SK-N-SH treated with all-trans-retinoic acid at 6 μM for 48 hours (cell line): ENCODE data around the gene EMCN.

Source experiments
- ISL1 ChIP-seq: fragments of 250-450 bp; sonication (Bioruptor Pico); IDR thresholded peaks from 2 replicates; pipeline ENCODE4 v2.1.2; 2022; ENCODE audit warnings: mild to moderate bottlenecking, moderate library complexity
- TOX ChIP-seq: fragments of 250-450 bp; sonication (Bioruptor Pico); IDR thresholded peaks from 2 replicates; pipeline ENCODE4 v1.8.0; 2021; ENCODE audit warnings: mild to moderate bottlenecking, moderate library complexity, borderline replicate concordance
- ZNF70 ChIP-seq: fragments of 450-650 bp; formaldehyde crosslinking; IDR thresholded peaks from 2 replicates; pipeline ENCODE4 v1.5.0; 2020; ENCODE audit warnings: mild to moderate bottlenecking, moderate library complexity
- TF ChIP-seq, protein P1 (sequence below): fragments of 250-450 bp; sonication (Bioruptor Pico); IDR thresholded peaks from 2 replicates; pipeline ENCODE4 v1.5.0; 2020; ENCODE audit warnings: mild to moderate bottlenecking, moderate library complexity

DNA sequence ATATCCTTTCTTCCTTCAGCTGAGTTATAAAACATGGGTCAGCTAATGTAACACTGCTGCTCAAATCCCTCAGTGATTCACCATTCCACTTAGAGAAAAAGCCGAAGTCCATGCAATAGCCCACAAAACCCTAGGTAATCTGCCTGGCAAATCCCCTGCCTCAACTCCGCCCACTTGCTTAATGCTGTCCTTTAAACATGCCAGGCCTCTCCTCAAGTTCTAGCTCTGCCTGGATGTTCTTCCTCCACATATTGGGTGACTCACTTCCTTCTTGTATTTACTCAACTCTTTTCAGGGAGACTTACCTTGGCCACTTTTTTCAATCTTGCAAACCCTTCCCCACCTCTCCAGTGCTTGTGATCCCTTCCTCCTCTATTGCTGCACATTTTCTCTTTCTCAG, 89.8 kb downstream of the EMCN start:
- TF ChIP-seq TOX (CRISPR knock-in tag) (no peak), ZNF70 (CRISPR knock-in tag) (no peak), ISL1 (CRISPR knock-in tag) (no peak)
- TF ChIP-seq, protein P1, sequence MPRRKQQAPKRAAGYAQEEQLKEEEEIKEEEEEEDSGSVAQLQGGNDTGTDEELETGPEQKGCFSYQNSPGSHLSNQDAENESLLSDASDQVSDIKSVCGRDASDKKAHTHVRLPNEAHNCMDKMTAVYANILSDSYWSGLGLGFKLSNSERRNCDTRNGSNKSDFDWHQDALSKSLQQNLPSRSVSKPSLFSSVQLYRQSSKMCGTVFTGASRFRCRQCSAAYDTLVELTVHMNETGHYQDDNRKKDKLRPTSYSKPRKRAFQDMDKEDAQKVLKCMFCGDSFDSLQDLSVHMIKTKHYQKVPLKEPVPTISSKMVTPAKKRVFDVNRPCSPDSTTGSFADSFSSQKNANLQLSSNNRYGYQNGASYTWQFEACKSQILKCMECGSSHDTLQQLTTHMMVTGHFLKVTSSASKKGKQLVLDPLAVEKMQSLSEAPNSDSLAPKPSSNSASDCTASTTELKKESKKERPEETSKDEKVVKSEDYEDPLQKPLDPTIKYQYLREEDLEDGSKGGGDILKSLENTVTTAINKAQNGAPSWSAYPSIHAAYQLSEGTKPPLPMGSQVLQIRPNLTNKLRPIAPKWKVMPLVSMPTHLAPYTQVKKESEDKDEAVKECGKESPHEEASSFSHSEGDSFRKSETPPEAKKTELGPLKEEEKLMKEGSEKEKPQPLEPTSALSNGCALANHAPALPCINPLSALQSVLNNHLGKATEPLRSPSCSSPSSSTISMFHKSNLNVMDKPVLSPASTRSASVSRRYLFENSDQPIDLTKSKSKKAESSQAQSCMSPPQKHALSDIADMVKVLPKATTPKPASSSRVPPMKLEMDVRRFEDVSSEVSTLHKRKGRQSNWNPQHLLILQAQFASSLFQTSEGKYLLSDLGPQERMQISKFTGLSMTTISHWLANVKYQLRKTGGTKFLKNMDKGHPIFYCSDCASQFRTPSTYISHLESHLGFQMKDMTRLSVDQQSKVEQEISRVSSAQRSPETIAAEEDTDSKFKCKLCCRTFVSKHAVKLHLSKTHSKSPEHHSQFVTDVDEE (CRISPR knock-in tag): no peak
